K562 (cell line): Measurements from ENCODE around the gene CHRNA3. TPM values are rescaled to one million over a fixed set of nuclear protein-coding genes. Genes with fewer than 3 reads are reported as not detected.
"Not testable (repeated sequence)": the region's sequence is repeated elsewhere in the genome, so short reads cannot be mapped to it uniquely, and the experiment has no call there.

Experiments
- ATAC-seq: fragments of 200-7000 bp; cut with Tn5 transposase; 3 replicates; pipeline ENCODE4 v1.9.1; 2020; ENCODE audit warnings: moderate library complexity
- BruUV-seq: library from RNA; stranded (reverse); fragments of 400-500 nt; replicated peaks from 2 replicates; lab custom pipeline; 2021; lab: Mats Ljungman, UMichigan
- CTCF ChIA-PET: fragments of 300-600 bp; formaldehyde crosslinking; extraction: SDS; loops from one replicate; lab custom pipeline; 2021; ENCODE audit warnings: low intra/inter-chr PET ratio; lab: Yijun Ruan, JAX
- POLR2A ChIA-PET: fragments of 300-600, 350-650 bp; sonication (Branson Sonifier 250); formaldehyde crosslinking; extraction: SDS; loops from one replicate; lab custom pipeline; 2021; ENCODE audit warnings: antibody characterized with exemption, inconsistent platforms; lab: Yijun Ruan, JAX
- DNase-seq, 4 experiments: peaks; one replicate each; pipeline versions ENCODE4 v3.0.0 to v3.0.0-alpha.2; 2011 to 2018; ENCODE audit warnings: low spot score in 3 of 4, mixed read lengths in 3 of 4; ENCODE audit errors: extremely low read depth in 1 of 4
- FAIRE-seq: peaks from 2 replicates; lab custom pipeline; 2011; peaks lifted over from hg19 to GRCh38; lab: Jason Lieb, UNC
- H2AFZ ChIP-seq: 2 replicates; pipeline ENCODE4 v1.6.0; 2011; ENCODE audit warnings: low read depth, low read length, control low read depth, inconsistent platforms
- H3K27ac ChIP-seq: fragments of 200-600 bp; 3 replicates; pipeline ENCODE4 v1.8.0; 2011; ENCODE audit warnings: low read depth, mild to moderate bottlenecking, control low read depth, inconsistent platforms, low read length, moderate library complexity, mixed read lengths; ENCODE audit errors: extremely low read depth
- H3K27me3 ChIP-seq, 2 experiments: fragments of 300-600 bp in 1 of 2; 2 replicates in 1 of 2; 3 replicates in 1 of 2; pipeline versions ENCODE4 v1.6.0 to v1.8.0; 2011; ENCODE audit warnings: inconsistent platforms in 2 of 2, low read length in 2 of 2, mild to moderate bottlenecking in 1 of 2, mixed read lengths in 1 of 2, moderate library complexity in 1 of 2; ENCODE audit not compliant: control insufficient read depth in 2 of 2, insufficient read depth in 2 of 2
- H3K36me3 ChIP-seq: fragments of 300-600 bp; 3 replicates; pipeline ENCODE4 v1.8.0; 2011; ENCODE audit warnings: mild to moderate bottlenecking, low read length, inconsistent platforms; ENCODE audit not compliant: control insufficient read depth, insufficient read depth
- H3K4me1 ChIP-seq, 2 experiments: fragments of 200-600 bp in 1 of 2; replicated peaks in 1 of 2; 2 replicates in 1 of 2; 3 replicates in 1 of 2; pipeline versions ENCODE4 v1.5.1 to v1.8.0; 2011; ENCODE audit warnings: inconsistent platforms in 2 of 2, low read length in 2 of 2, mild to moderate bottlenecking in 1 of 2, mixed read lengths in 1 of 2, moderate library complexity in 1 of 2; ENCODE audit not compliant: control insufficient read depth in 2 of 2, insufficient read depth in 2 of 2
- H3K4me2 ChIP-seq: 2 replicates; pipeline ENCODE4 v1.6.1; 2011; ENCODE audit warnings: low read length, control low read depth, inconsistent platforms, mixed read lengths; ENCODE audit not compliant: insufficient read depth
- H3K4me3 ChIP-seq: fragments of 200-600 bp; sonication (generic), shearing (Covaris generic); 2 replicates; pipeline ENCODE4 v1.5.1; 2016; ENCODE audit warnings: control low read depth, inconsistent platforms
- H3K79me2 ChIP-seq: fragments of 200-600 bp; 3 replicates; pipeline ENCODE4 v1.8.0; 2011; ENCODE audit warnings: low read length, inconsistent platforms; ENCODE audit not compliant: control insufficient read depth, insufficient read depth
- H3K9ac ChIP-seq, 2 experiments: 2 replicates each; pipeline versions ENCODE4 v1.6.0 to v1.6.1; 2011; ENCODE audit warnings: low read depth in 2 of 2, low read length in 2 of 2, control low read depth in 1 of 2, inconsistent platforms in 1 of 2, mild to moderate bottlenecking in 1 of 2, mixed read lengths in 1 of 2; ENCODE audit not compliant: insufficient read depth in 1 of 2
- H3K9me1 ChIP-seq: one replicate; pipeline ENCODE4 v1.6.0; 2011; ENCODE audit warnings: inconsistent platforms, mild to moderate bottlenecking, low read length, moderate library complexity; ENCODE audit not compliant: control insufficient read depth, insufficient read depth
- H3K9me3 ChIP-seq: replicated peaks from 2 replicates; pipeline ENCODE4 v1.5.1; 2011; ENCODE audit warnings: low read depth, low read length, inconsistent platforms; ENCODE audit not compliant: control insufficient read depth, insufficient read depth
- H4K20me1 ChIP-seq: replicated peaks from 2 replicates; pipeline ENCODE4 v1.6.1; 2011; ENCODE audit warnings: low read length, inconsistent platforms, mixed read lengths; ENCODE audit not compliant: control insufficient read depth, insufficient read depth
- HMBOX1 ChIP-seq: sonication (generic); IDR thresholded peaks from 2 replicates; pipeline ENCODE4 v1.6.1; 2016
- ZBTB8A ChIP-seq: fragments of 450-650 bp; IDR thresholded peaks from 2 replicates; pipeline ENCODE4 v1.6.1; 2018; ENCODE audit warnings: mild to moderate bottlenecking, moderate library complexity; ENCODE audit not compliant: partially characterized antibody
- ZNF212 ChIP-seq: fragments of 450-650 bp; formaldehyde crosslinking; IDR thresholded peaks from 2 replicates; pipeline ENCODE4 v1.4.0; 2020; ENCODE audit warnings: mild to moderate bottlenecking
- WGBS: fragments of 100-300 bp; shearing (Covaris generic); methylation state at CpG from one replicate; pipeline ENCODE4 v1.1.6; 2016; ENCODE audit warnings: low coverage, mixed read lengths; ENCODE audit not compliant: insufficient coverage; ENCODE audit errors: missing lambda C conversion rate; 5-methylcytosine and 5-hydroxymethylcytosine counted together
- in situ Hi-C: fragments of 300-500 bp; cut with MboI; formaldehyde crosslinking; loops from 4 replicates; pipeline ENCODE4 v1.15.0; 2018; ENCODE audit warnings: inconsistent platforms, mixed read lengths
- intact Hi-C: fragments of 100-400 bp; cut with micrococcal nuclease; formaldehyde crosslinking; loops from 2 replicates; pipeline ENCODE4 v1.14.2; 2022
- polyA plus RNA-seq, 8 experiments: library from polyadenylated mRNA; depleted of rRNA in 4 of 8; stranded (reverse) in 5 of 8; unstranded in 3 of 8; fragments of >200 nt; fragmentation: Nextera tagmentation in 2 of 8; fragmentation: Illumina TruSeq in 1 of 8; extraction: Ambion mirVana in 2 of 8; extraction: Trizol in 1 of 8; gene quantifications; 2 replicates each; pipeline versions ENCODE4 v1.2.1 to v1.2.3, GENCODE V29; 2011 to 2014; ENCODE audit warnings: inconsistent platforms in 1 of 8, missing spikeins in 1 of 8
- total RNA-seq, 7 experiments: library from RNA; depleted of rRNA in 6 of 7; stranded (reverse); fragments of >200 nt in 6 of 7; fragmentation: Illumina TruSeq in 2 of 7; extraction: Trizol in 2 of 7; gene quantifications; 2 replicates each; pipeline versions ENCODE4 v1.2.1 to v1.2.3, GENCODE V29; 2011 to 2021; ENCODE audit warnings: low replicate concordance in 1 of 7

Gene CHRNA3
- total and polyA plus RNA-seq, 9 of the 15 experiments (the other 6 are each of a cell fraction or from before 2014, with no cell fraction given) = 0.01 TPM; not detected in 8

GRCh38 chr15:78561490-78561889, 59.3 kb downstream of the CHRNA3 start:
- no peak overlapping the region for H3K4me3 ChIP-seq
- H3K36me3 ChIP-seq = no peaks in the 10 kb centered on the region
- H3K9ac ChIP-seq = no peak overlapping the region
- ChIA-PET POLR2A (no interaction called here), CTCF (no interaction called here)
- H2AFZ ChIP-seq = peak overlapping the region; percentile 20; the same call in 1 of the 2 replicates
- TF ChIP-seq ZNF212 (CRISPR knock-in tag) (no peak), ZBTB8A (no peak), HMBOX1 (peak; percentile 21; the same call in 1 of the 2 replicates)
- TF ChIP-seq, all 486 proteins: peak for 1
- DNase-seq (no peak), ATAC-seq (no peak), FAIRE-seq (peak; percentile 51)
- Histone ChIP-seq H3K27ac (no peak overlapping the region), H3K9me3 (no peaks in the 10 kb centered on the region), H3K9me1 (no peaks in the 10 kb centered on the region), H3K27me3 (0 out of 5 replicates have a peak, but pooled peaks cover 0 to 7% of the 10 kb centered on the region in 2 experiments), H4K20me1 (no peaks in the 10 kb centered on the region), H3K4me1 (peaks cover 4 to 16% of the 10 kb centered on the region in 2 experiments; a peak in 3 of 5 replicates), H3K79me2 (peaks cover 4% of the 10 kb centered on the region; the same call in 1 of the 3 replicates), H3K4me2 (no peak overlapping the region)
- BruUV-seq = no TSS peak
- 48% methylated on average over 5 of the region's 5 CpGs for WGBS
- intact Hi-C loops (no loop called here), in situ Hi-C loops (no loop called here)

DNA sequence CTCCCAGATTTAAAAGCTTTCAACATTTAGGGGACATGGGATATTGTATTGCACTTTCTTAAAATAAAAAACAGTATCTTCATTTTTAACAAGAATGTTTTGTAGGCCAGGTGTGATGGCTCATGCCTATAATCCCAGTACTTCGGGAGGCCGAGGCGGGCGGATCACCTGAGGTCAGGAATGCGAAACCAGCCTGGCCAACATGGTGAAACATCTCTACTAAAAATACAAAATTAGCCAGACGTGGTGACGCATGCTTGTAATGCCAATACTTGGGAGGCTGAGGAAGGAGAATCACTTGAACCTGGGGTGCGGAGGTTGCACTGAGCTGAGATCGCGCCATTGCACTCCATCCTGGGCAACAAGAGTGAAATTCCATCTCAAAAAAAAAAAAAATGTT, 60.6 kb downstream of the CHRNA3 start:
- H3K4me2 ChIP-seq, H2AFZ ChIP-seq, DNase-seq, H3K4me1 ChIP-seq, H3K79me2 ChIP-seq, H3K27ac ChIP-seq, in situ Hi-C loops, BruUV-seq, H3K27me3 ChIP-seq, H4K20me1 ChIP-seq, H3K36me3 ChIP-seq, H3K4me3 ChIP-seq, FAIRE-seq, POLR2A ChIA-PET, H3K9ac ChIP-seq, CTCF ChIA-PET, ATAC-seq, intact Hi-C loops, H3K9me3 ChIP-seq, H3K9me1 ChIP-seq: not testable (repeated sequence)
- WGBS = 61% methylated on average over 10 of the region's 10 CpGs
